HepG2 (cell line): ENCODE data around the gene CCDC142. TPM values are rescaled to one million over a fixed set of nuclear protein-coding genes. Genes with fewer than 3 reads are reported as not detected.

ENCODE experiments used
- ATRX ChIP-seq: sonication (generic); formaldehyde crosslinking; IDR thresholded peaks from 2 replicates; pipeline ENCODE4 v1.4.0; 2020; ENCODE audit warnings: missing genetic modification reagents, borderline replicate concordance
- CBX5 ChIP-seq: sonication (generic); formaldehyde crosslinking; IDR thresholded peaks from 2 replicates; pipeline ENCODE4 v1.4.0; 2020; ENCODE audit warnings: missing genetic modification reagents, borderline replicate concordance
- DBP ChIP-seq: sonication (generic); formaldehyde crosslinking; IDR thresholded peaks from 2 replicates; pipeline ENCODE4 v1.4.0; 2020; ENCODE audit warnings: missing genetic modification reagents; ENCODE audit errors: not compliant biosample characterization
- DMAP1 ChIP-seq: IDR thresholded peaks from 2 replicates; pipeline ENCODE4 v1.6.1; 2016
- KLF11 ChIP-seq: IDR thresholded peaks from 2 replicates; pipeline ENCODE4 v1.6.1; 2016; ENCODE audit warnings: missing compliant biosample characterization
- KLF12 ChIP-seq: sonication (generic); formaldehyde crosslinking; IDR thresholded peaks from 2 replicates; pipeline ENCODE4 v1.4.0; 2020; ENCODE audit warnings: missing genetic modification reagents, borderline replicate concordance
- KLF16 ChIP-seq, 2 experiments: sonication (generic) in 1 of 2; formaldehyde crosslinking in 1 of 2; IDR thresholded peaks; 2 replicates each; pipeline versions ENCODE4 v1.6.1 to v1.8.0; 2016 to 2023; ENCODE audit warnings: missing genetic modification reagents in 2 of 2, missing compliant biosample characterization in 1 of 2
- NCOA2 ChIP-seq: sonication (generic); formaldehyde crosslinking; IDR thresholded peaks from 2 replicates; pipeline ENCODE4 v1.8.0; 2022; ENCODE audit warnings: inconsistent platforms
- NFE2L2 ChIP-seq: fragments of 150-350 bp; IDR thresholded peaks from 2 replicates; pipeline ENCODE4 v1.6.1; 2014; ENCODE audit warnings: low read length
- NR2F1 ChIP-seq, 2 experiments: fragments of 450-650 bp in 1 of 2; formaldehyde crosslinking in 1 of 2; IDR thresholded peaks; 2 replicates each; pipeline versions ENCODE4 v1.5.0 to v1.6.1; 2016 to 2020; ENCODE audit warnings: mild to moderate bottlenecking in 1 of 2, missing compliant biosample characterization in 1 of 2, missing genetic modification reagents in 1 of 2, moderate library complexity in 1 of 2
- NR3C1 ChIP-seq: sonication (generic); formaldehyde crosslinking; IDR thresholded peaks from 2 replicates; pipeline ENCODE4 v1.4.0; 2020; ENCODE audit warnings: missing genetic modification reagents
- PCBP1 ChIP-seq: fragments of 200-400 bp; formaldehyde crosslinking; IDR thresholded peaks from 2 replicates; pipeline ENCODE4 v1.6.1; 2017; ENCODE audit warnings: mild to moderate bottlenecking, low read depth, low read length, borderline replicate concordance
- RXRA ChIP-seq: sonication (generic); formaldehyde crosslinking; IDR thresholded peaks from 2 replicates; pipeline ENCODE4 v1.5.1; 2020; ENCODE audit warnings: missing genetic modification reagents
- SAFB2 ChIP-seq: sonication (generic); formaldehyde crosslinking; IDR thresholded peaks from 2 replicates; pipeline ENCODE4 v1.5.1; 2020; ENCODE audit warnings: missing genetic modification reagents, low read depth, mild to moderate bottlenecking, borderline replicate concordance
- TAF15 ChIP-seq: fragments of 200-400 bp; formaldehyde crosslinking; IDR thresholded peaks from one replicate; pipeline ENCODE4 v1.6.1; 2018; ENCODE audit warnings: mild to moderate bottlenecking, low read depth, low read length; ENCODE audit not compliant: poor library complexity, severe bottlenecking
- ZNF281 ChIP-seq: sonication (generic); formaldehyde crosslinking; IDR thresholded peaks from 2 replicates; pipeline ENCODE4 v1.4.0; 2020; ENCODE audit warnings: missing genetic modification reagents, borderline replicate concordance
- ZNF431 ChIP-seq: sonication (generic); formaldehyde crosslinking; IDR thresholded peaks from 2 replicates; pipeline ENCODE4 v1.9.0; 2022; ENCODE audit warnings: missing genetic modification reagents, low read depth, mild to moderate bottlenecking, borderline replicate concordance
- ZNF432 ChIP-seq: sonication (generic); formaldehyde crosslinking; IDR thresholded peaks from 2 replicates; pipeline ENCODE4 v1.5.0; 2020; ENCODE audit warnings: missing genetic modification reagents, mild to moderate bottlenecking, borderline replicate concordance
- ZNF773 ChIP-seq: sonication (generic); formaldehyde crosslinking; IDR thresholded peaks from 2 replicates; pipeline ENCODE4 v1.4.0; 2020; ENCODE audit warnings: missing genetic modification reagents, borderline replicate concordance
- ZNF788 ChIP-seq: sonication (generic); formaldehyde crosslinking; IDR thresholded peaks from 2 replicates; pipeline ENCODE4 v1.5.0; 2020; ENCODE audit warnings: mild to moderate bottlenecking, missing genetic modification reagents, borderline replicate concordance
- ZSCAN22 ChIP-seq: sonication (generic); formaldehyde crosslinking; IDR thresholded peaks from 2 replicates; pipeline ENCODE4 v1.4.0; 2020; ENCODE audit warnings: mild to moderate bottlenecking, missing genetic modification reagents
- polyA plus RNA-seq, 8 experiments: library from polyadenylated mRNA; depleted of rRNA in 3 of 8; stranded (reverse) in 7 of 8; unstranded in 1 of 8; fragments of >200 nt; fragmentation: Illumina TruSeq in 4 of 8; extraction: Trizol in 4 of 8; gene quantifications; 2 replicates each; pipeline versions ENCODE4 v1.2.1 to v1.2.3, GENCODE V29; 2011 to 2016; ENCODE audit warnings: low read depth in 4 of 8, missing spikeins in 1 of 8, mixed read lengths in 1 of 8; ENCODE audit not compliant: insufficient read depth in 1 of 8
- total RNA-seq, 5 experiments: library from RNA; depleted of rRNA; stranded (reverse); fragments of >200 nt; fragmentation: Illumina TruSeq; extraction: Trizol; gene quantifications; 2 replicates each; pipeline ENCODE4 v1.2.3, GENCODE V29; 2016; ENCODE audit warnings: low read depth in 1 of 5
- TF ChIP-seq, protein P1 (sequence below): sonication (generic); formaldehyde crosslinking; IDR thresholded peaks from 2 replicates; pipeline ENCODE4 v1.4.0; 2020; ENCODE audit warnings: missing genetic modification reagents

CCDC142 gene
- total and polyA plus RNA-seq, 2 of the 13 experiments (the other 11 are each of a cell fraction or from before 2014, with no cell fraction given), result 14.7 to 30.4 TPM

DNA sequence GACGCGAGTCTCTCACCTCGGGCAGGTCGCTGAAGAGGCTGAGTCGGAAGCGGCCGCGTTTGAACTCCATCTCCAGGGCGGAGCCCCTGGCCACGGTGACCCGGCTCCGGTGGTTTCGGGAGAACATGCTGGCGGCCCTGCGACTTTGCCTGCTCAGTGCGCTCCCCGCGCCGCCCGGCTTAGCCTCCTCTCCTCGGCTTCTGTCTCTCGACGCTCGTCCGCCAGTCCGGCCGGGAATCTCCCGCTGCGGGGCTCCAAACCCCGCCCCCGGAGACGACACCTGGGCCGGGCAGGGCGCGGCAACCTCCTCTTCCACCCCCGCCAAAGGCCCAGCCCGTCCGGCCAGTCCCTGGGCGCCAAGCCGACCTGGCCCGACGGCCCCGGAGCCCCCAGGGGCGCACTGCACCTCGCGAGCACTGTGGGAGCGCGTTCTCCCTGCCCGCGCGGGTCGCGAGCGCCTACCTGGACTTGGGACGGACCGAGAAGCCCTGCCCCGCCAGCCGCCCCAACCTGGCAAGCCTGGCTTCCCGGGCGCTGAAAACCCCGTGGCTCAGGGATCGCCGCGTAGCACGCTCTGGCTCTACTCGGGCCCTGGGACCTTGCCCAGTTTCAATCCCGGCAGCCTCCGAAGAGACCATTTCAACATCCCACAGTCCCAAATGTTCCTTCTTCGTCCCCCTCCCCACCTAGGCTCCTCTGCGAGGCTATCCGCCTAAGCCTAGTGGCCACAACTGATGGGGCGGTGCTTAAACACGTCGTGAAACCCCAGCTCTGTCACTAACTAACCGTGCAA lies 40.9 kb downstream of the CCDC142 start, which contains the start of gene RTKN (continued):
- TF ChIP-seq NCOA2 (CRISPR knock-in tag) (no peak), ZNF432 (CRISPR knock-in tag) (0 out of 2 replicates have a peak, but pooled peaks have one; percentile 77), NR2F1 (CRISPR knock-in tag; IDR thresholded peaks at IDR 0.05) (no peak), ATRX (no peak), DBP (no peak), CBX5 (CRISPR knock-in tag) (peak; percentile 24; the same call in 1 of the 2 replicates), PCBP1 (peak; percentile 49; the same call in 1 of the 2 replicates), ZNF431 (CRISPR knock-in tag) (peak; percentile 89; the same call in 1 of the 2 replicates), KLF16 (CRISPR knock-in tag; IDR thresholded peaks at IDR 0.05) (peak; percentile 61 to 70; a peak in 2 of 4 replicates), RXRA (CRISPR knock-in tag) (peak; percentile 83; the same call in 1 of the 2 replicates), ZNF773 (CRISPR knock-in tag) (peak; percentile 26; the same call in 1 of the 2 replicates), KLF11 (peak; percentile 94), SAFB2 (CRISPR knock-in tag) (peak; percentile 94), NFE2L2 (no peak), DMAP1 (CRISPR knock-in tag) (peak; percentile 74), TAF15 (peak; percentile 8), NR3C1 (CRISPR knock-in tag) (no peak), KLF12 (CRISPR knock-in tag) (peak; percentile 7; the same call in 1 of the 2 replicates), ZSCAN22 (CRISPR knock-in tag) (peak; percentile 76; the same call in 1 of the 2 replicates), ZNF281 (CRISPR knock-in tag) (no peak; the same call in 1 of the 2 replicates), ZNF788 (CRISPR knock-in tag) (peak; percentile 48; the same call in 1 of the 2 replicates)
- TF ChIP-seq, protein P1, sequence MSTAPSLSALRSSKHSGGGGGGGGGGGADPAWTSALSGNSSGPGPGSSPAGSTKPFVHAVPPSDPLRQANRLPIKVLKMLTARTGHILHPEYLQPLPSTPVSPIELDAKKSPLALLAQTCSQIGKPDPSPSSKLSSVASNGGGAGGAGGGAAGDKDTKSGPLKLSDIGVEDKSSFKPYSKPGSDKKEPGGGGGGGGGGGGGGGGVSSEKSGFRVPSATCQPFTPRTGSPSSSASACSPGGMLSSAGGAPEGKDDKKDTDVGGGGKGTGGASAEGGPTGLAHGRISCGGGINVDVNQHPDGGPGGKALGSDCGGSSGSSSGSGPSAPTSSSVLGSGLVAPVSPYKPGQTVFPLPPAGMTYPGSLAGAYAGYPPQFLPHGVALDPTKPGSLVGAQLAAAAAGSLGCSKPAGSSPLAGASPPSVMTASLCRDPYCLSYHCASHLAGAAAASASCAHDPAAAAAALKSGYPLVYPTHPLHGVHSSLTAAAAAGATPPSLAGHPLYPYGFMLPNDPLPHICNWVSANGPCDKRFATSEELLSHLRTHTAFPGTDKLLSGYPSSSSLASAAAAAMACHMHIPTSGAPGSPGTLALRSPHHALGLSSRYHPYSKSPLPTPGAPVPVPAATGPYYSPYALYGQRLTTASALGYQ, result peak; percentile 65; the same call in 1 of the 2 replicates
